ENCODE data around the gene NHLRC4. TPM values are rescaled to one million over a fixed set of nuclear protein-coding genes. Genes with fewer than 3 reads are reported as not detected.

The NHLRC4 gene
- total and polyA plus RNA-seq, 2 of the 13 experiments (the other 11 are each of a cell fraction or from before 2014, with no cell fraction given) = 0.40 to 0.59 TPM

GRCh38 chr16:585351-585750 is 18.5 kb downstream of the NHLRC4 start (continued):
- TF ChIP-seq PAXIP1 (CRISPR knock-in tag; conservative IDR thresholded peaks at IDR 0.05) (peak; percentile 34; the same call in 1 of the 2 replicates), ZSCAN25 (CRISPR knock-in tag; IDR thresholded peaks at IDR 0.05) (no peak), HNF4A (CRISPR knock-in tag; IDR thresholded peaks at IDR 0.05) (peak; percentile 20; the same call in 1 of the 2 replicates), ZSCAN31 (CRISPR knock-in tag; IDR thresholded peaks at IDR 0.05; ENCODE audit: low read depth) (no peak), ZNF766 (CRISPR knock-in tag; IDR thresholded peaks at IDR 0.05; ENCODE audit: borderline replicate concordance) (no peak), PHF5A (CRISPR knock-in tag; IDR thresholded peaks at IDR 0.05; ENCODE audit: low read depth, unreplicated experiment) (no peak), PRPF4 (IDR thresholded peaks at IDR 0.05; ENCODE audit: low read depth, low read length, poor library complexity, severe bottlenecking) (no peak), MTA3 (CRISPR knock-in tag; IDR thresholded peaks at IDR 0.05) (no peak), RFX3 (CRISPR knock-in tag; IDR thresholded peaks at IDR 0.05) (no peak), ZNF558 (CRISPR knock-in tag; IDR thresholded peaks at IDR 0.05; ENCODE audit: borderline replicate concordance) (no peak), ATF2 (CRISPR knock-in tag; IDR thresholded peaks at IDR 0.05) (no peak), TBX3 (IDR thresholded peaks at IDR 0.05; ENCODE audit: borderline replicate concordance) (peak; percentile 25; the same call in 1 of the 2 replicates), SMYD3 (CRISPR knock-in tag; IDR thresholded peaks at IDR 0.05) (no peak), MIER3 (CRISPR knock-in tag; IDR thresholded peaks at IDR 0.05; ENCODE audit: borderline replicate concordance) (no peak), ATM (IDR thresholded peaks at IDR 0.05; ENCODE audit: borderline replicate concordance) (no peak), ISL2 (CRISPR knock-in tag; IDR thresholded peaks at IDR 0.05) (no peak), ZBTB34 (CRISPR knock-in tag; IDR thresholded peaks at IDR 0.05) (no peak), PREB (CRISPR knock-in tag; IDR thresholded peaks at IDR 0.05) (no peak), ZNF580 (CRISPR knock-in tag; IDR thresholded peaks at IDR 0.05; ENCODE audit: borderline replicate concordance, low read depth) (no peak), CTCF (CRISPR knock-in tag; IDR thresholded peaks at IDR 0.05) (peak; percentile 64), ZSCAN12 (CRISPR knock-in tag; IDR thresholded peaks at IDR 0.05) (no peak), SMC3 (IDR thresholded peaks at IDR 0.05; ENCODE audit: low read length) (peak; percentile 12; the same call in 1 of the 2 replicates)
